Measurements from ENCODE around the gene TERT. TPM values are rescaled to one million over a fixed set of nuclear protein-coding genes. Genes with fewer than 3 reads are reported as not detected.

TERT gene
- not detected in 2 replicates for total RNA-seq

GRCh38 chr5:1294835-1295649, at the start of gene TERT:
TSS of gene TERT (minus strand) at chr5:1295068. CDS start at chr5:1294989, 79 bp downstream.

GRCh38 chr5:1225081-1225480, 69.8 kb downstream of the TERT start, which contains the start of gene SLC6A18:
TSS of gene SLC6A18 (plus strand) at chr5:1225381. CDS start at chr5:1225478, 97 bp downstream.

Other genes with a start within 250 kb of the TERT start
- 3.9 and 6.8 TPM in 2 replicates for gene SLC12A7, start 183.0 kb downstream of the TERT start, total RNA-seq
- gene SLC6A19, start 93.5 kb downstream of the TERT start, total RNA-seq, result not detected in 2 replicates
- gene SLC6A18, start 69.7 kb downstream of the TERT start, total RNA-seq, result not detected in 2 replicates
- 86.4 and 119 TPM in 2 replicates for gene CLPTM1L, start 50.0 kb upstream of the TERT start, total RNA-seq
- not detected in 2 replicates for gene SLC6A3, start 150.4 kb upstream of the TERT start, total RNA-seq
- 27.7 and 42.4 TPM in 2 replicates for gene LPCAT1, start 228.9 kb upstream of the TERT start, total RNA-seq

Data from pericardium fibroblast (primary cell).